Tongue (tissue), 2 donors: Measurements from ENCODE around the gene IRS1. TPM values are rescaled to one million over a fixed set of nuclear protein-coding genes. Genes with fewer than 3 reads are reported as not detected.

Experiments used
- DNase-seq: peaks from one replicate; pipeline ENCODE4 v3.0.0-alpha.2; 2015
- total RNA-seq: library from RNA; depleted of rRNA; stranded (reverse); fragments of >200 nt; gene quantifications from one replicate; pipeline ENCODE4 v1.2.3, GENCODE V29; 2014

The IRS1 gene
- total RNA-seq, 1 donor from 2014 or later: 16.1 TPM

DNA sequence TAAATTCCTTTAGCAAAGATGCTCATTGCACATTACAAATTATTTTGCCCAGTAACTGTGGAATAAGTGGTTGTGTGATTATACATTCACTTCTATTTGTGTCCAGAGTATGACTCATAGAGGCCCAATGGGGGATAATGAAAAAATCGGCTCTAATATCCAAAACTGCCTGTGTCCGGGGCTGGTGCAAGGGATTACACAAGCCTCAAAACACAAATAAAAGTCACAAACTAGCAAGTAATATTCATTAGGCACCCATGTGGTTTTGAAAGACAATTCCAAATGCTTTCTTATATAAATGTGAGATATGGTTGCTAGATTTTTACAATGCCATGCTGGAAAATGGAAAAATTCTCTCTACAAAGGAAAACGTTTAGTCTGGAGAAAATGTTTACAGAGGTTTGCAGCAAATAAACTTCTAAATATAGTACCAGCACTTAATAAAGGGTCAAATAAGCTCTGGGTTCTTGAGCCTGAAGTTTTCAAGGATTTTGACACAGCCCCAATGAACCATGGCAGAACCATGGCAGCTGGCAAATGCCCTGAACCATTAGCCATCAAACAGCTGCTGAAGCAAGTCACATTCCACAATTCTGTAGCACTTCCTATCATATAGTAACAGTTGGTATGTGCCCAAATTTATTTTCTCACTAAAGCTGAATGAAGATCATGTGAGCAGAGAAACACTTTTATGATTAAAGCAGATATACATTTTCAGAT is 40.5 kb downstream of the IRS1 start:
- DNase-seq: peak; percentile 87

DNA sequence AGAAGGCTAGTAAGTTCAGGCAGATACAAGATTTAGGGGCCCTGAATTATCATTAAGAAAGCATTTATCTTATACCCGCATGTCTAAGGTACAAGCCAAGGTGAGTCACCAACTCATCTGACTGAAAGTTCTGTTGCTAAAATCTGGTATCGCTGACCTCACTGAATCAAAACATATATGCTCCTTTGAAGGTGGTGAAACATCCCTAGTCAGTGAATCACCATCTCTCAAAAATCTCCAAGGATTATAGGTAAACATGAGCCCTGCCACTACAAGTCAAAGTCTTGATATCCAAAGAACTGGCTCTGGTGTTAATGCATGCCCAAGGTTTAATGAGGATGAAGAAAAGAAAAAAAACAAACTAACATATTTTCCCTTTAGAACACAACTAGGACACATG is 43.5 kb downstream of the IRS1 start:
- no peak for DNase-seq

DNA sequence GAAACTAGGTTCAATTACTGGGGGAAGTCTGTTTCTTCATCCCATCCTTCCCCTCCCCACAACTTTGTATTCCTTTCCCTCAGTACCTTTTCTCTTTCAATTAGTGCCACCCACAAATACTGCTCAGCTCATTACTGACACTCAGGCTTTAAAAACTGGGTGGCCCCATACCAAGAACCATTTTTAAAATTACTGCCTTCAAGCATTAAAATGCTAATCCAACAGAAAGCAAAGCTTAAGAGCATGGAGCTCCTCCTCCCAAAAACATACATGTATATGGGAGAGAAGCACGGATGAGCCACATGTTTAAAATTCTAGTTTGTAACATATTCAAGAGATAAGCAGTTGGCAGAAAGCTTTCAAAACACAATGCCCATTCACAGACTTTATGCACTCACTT is 44.0 kb downstream of the IRS1 start:
- DNase-seq: no peak

GRCh38 chr2:226754821-226755604 is 44.6 kb downstream of the IRS1 start:
- DNase-seq: peak; percentile 63

- no peak for DNase-seq
These were observed 46.7 kb downstream of the IRS1 start for GRCh38 chr2:226752887-226753286.

GRCh38 chr2:226747288-226747687 is 52.3 kb downstream of the IRS1 start:
- no peak for DNase-seq

DNA sequence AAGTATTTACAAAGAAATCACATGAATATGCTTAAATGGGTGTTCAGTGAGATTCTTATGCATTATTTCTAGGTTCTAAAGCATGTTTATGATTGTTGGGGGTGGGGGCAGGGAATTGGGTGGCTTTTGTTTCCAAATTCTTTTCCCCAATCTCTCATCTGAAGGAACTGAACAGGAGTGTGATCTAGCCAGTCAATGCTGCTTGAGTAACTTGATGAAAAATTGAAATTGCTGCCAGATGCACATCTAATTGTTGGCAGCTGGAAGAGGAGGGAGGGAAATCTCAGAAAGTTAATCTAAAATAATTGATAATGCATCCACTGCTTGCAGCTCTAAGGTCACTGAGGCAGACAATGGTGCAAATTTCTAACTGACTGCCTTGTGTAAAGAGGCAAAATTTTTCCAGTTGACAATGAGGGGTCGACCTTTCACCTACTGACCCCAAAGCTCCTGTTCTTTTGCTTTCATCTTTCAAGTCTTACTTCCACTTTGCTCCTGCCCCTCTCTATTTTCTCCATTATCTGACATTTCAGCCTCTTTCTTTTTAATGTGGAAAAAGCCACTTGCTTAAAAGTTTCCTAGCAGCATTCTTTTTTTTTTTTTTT is 53.3 kb downstream of the IRS1 start:
- peak; percentile 18 for DNase-seq

- peak; percentile 51 for DNase-seq
These were observed 55.7 kb downstream of the IRS1 start for GRCh38 chr2:226743915-226744314.

- DNase-seq: peak; percentile 77
These were observed 57.3 kb downstream of the IRS1 start for GRCh38 chr2:226742347-226742746.

- peak; percentile 53 for DNase-seq
These were observed 59.5 kb downstream of the IRS1 start for GRCh38 chr2:226740039-226740648.

- DNase-seq: no peak
These were observed 60.0 kb downstream of the IRS1 start for GRCh38 chr2:226739545-226740030.

DNA sequence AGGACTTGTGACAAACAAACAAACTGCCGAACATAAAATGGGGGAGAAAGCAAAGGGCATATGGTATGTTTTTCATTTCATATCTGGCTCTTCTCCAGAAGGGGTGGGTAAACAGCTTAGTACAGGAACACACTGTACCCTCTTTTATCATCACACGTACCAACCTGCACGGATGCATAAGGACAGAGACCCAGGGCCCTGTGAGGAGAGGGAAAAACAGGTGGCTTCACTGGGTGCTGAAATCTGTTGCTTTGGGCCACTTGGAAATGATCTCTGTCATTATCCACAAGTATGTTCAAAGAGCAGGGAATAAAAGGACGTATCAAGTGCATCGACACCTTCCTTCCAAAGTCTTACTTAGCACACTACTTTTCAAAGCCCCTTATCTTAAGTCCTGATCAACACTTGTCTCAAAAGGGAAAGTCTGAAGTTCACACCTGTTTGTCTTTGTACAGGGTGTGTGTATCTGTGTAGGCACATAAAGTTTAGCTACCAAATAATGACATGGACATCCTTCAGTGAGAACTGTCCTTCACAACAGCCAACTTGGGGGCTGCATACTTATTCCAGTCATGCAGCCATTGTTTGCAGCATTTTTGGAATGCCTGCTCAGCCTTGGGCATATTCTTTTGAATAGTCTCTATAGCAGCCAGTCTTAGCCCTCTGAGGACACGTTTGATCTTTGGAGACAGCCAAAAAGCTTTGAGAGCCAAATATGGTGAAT is 60.6 kb downstream of the IRS1 start:
- DNase-seq: peak; percentile 49

DNA sequence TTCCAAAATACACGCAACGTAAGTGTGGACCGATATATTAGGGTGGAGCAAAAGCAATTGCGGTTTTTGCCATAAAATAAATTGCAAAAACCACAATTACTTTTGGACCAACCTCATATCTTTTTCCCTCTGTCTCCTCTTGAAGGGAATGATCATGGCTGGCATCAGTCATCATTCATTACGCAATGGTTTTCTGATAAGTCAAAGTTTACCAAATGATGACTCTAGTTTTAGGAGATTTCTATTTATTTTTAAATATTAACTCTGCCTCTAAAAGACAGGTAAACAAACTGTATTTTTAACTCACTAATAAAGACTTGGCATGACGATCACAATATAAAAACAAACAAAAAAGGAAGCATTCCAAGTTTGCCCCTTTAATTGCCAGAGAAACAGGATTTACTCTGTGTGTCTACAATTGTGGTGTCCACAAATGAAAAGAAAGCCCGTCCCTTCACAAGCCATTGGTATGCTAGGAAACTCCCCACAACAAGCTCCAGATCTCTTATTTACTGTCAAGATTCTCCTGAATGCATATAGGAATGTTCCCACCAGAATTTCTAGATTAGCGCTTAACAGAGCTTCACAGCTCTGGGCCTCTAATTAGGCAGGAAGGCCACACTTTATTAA is 61.3 kb downstream of the IRS1 start:
- no peak for DNase-seq

DNA sequence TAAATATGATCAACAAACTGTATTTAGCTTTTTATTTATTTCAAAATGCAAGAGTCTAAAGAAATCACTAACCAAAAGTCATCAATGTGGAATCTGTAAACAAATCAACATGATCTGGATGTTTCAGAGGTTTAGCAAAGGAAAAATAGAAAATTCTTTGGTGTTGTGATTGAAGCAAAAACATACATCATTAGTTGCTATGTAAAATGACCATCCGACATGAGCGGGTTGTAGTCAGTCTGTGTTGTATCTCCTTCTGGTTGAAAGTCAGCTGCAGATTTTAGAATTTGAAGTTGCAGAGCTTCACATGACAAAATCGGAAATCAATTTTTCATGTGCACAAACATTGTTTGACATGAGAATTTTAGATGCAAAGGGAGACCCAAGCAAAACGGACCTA is 63.2 kb downstream of the IRS1 start:
- no peak for DNase-seq

GRCh38 chr2:226733927-226734564 is 65.6 kb downstream of the IRS1 start:
- no peak for DNase-seq

DNA sequence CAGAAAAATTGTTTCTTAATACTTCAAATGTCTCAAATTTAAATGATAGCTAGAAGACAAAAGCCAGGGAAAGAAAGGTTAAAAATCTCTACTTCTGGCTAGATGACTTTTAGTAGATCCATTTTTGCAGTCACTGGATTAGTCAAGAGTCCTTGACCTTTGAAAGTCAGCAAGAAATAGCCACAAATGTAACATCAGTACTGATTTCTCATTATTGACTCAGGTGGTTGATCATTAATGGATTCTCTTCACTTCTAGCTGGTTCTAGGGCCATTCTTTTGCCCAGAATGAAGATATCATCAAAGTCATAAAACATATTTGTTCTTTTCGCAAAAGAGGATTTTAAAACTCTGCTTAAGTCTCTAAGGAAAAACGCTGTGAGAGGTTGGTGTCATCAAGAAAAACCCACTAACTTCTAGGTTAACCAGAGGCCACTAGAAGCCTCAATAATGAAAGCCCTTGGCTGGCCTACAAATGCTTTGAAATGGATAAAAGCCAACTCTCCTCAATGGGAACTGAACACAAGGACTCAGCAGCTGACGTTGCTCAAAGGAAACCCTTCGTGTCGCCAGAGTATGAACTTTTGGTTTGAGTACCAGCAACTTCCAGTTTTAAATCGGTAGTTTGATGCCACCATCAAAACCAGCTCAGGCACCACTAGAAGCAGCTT is 66.3 kb downstream of the IRS1 start:
- DNase-seq: no peak

DNA sequence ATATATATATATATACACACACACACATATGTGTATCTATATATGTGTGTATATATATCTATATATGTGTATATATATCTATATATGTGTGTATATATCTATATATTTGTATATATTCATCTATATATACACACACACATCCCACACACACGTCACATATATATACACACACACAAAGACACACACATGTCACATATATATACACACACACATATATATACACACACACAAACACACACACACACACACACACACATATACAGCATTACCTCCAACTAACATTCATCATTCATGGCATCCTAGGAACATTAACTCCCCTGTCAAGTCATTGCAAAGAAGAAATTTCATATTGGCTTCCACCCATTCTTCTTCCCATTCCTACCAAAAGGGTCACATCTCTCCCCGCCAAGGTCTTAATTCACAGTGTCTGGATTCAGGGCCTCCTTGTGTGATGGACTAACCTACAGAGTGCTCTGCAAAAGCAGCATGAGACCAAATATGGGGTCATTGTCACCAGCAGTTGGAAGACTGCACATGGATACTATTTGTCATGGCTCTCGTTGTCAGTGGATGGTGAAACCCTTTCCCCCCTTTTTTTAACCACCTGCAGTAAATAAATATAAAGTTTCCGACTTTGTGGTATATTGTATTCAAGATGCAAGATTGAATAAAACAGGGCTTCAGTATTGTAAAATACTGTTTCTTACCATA is 67.0 kb downstream of the IRS1 start:
- DNase-seq: no peak

- peak; percentile 50 for DNase-seq
These were observed 69.1 kb downstream of the IRS1 start for GRCh38 chr2:226730481-226730880.

GRCh38 chr2:226728996-226729395 is 70.6 kb downstream of the IRS1 start:
- DNase-seq: no peak

DNA sequence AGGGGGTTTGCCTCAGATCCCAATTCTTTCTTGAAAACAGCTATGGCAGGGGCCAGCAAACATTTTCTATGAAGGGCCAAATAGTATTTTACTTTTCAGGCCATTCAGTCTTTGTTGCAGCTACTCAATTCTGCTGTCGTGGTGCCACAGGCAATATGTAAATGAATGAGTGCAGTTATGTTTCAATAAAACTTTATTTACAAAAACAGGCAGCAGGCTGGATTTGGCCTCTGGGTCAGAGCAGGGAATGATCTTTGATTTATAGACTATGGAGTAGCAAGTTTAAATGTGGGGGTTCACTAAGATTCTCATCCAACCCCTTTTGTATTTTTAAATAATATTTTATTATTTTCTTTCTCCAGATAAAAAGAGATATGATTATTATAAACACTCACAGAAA is 72.4 kb downstream of the IRS1 start:
- DNase-seq: no peak
